ENCODE data around the gene CAMK1. TPM values are rescaled to one million over a fixed set of nuclear protein-coding genes. Genes with fewer than 3 reads are reported as not detected.

Gene CAMK1
- total RNA-seq, 1 experiment from 2014 or later: 19.7 TPM

DNA sequence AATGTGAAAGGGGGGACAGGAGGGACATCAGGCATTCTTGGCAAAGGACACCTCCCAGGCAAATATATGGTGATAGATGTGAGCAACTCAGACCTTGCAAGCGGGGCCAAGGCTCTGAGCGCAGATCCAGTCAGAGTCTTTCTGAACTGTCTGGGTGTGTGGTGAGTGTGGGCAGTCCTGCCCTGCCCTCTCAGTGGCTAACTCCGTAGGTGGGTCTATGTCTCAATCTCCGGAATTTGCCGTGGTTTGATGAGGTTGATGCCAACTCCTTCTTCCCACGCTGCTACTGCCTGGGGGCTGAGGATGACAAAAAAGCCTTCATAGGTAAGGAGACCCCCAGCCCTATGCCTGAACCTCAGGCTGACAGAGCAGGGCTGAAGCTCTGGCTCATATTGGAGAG, 47.7 kb upstream of the CAMK1 start:
- Histone ChIP-seq H3K36me3 (ENCODE audit: control insufficient read depth in 1 of 2, insufficient read depth in 2 of 2, low read length in 2 of 2) (peaks cover 2 to 6% of the 10 kb centered on the region in 2 experiments; a peak in 2 of 4 replicates), H3K4me3 (replicated peaks in 1 of 2; ENCODE audit: low read depth in 1 of 2, low read length in 2 of 2) (no peak overlapping the region), H4K20me1 (ENCODE audit: insufficient read depth) (no peaks in the 10 kb centered on the region), H3K9me2 (ENCODE audit: insufficient read depth) (no peaks in the 10 kb centered on the region), H3K4me2 (ENCODE audit: low read length) (no peak overlapping the region), H2AFZ (ENCODE audit: low read depth, low read length, poor library complexity, severe bottlenecking) (no peak overlapping the region), H3K9me3 (ENCODE audit: control insufficient read depth in 1 of 2, insufficient read depth in 1 of 2, low read depth in 1 of 2, low read length in 2 of 2) (no peaks in the 10 kb centered on the region), H3K4me1 (ENCODE audit: control insufficient read depth in 1 of 2, insufficient read depth in 2 of 2, low read length in 2 of 2) (no peaks in the 10 kb centered on the region), H3K27me3 (ENCODE audit: insufficient read depth, low read length) (no peaks in the 10 kb centered on the region), H3K9ac (ENCODE audit: low read length) (no peak overlapping the region), H3K79me2 (ENCODE audit: insufficient read depth, low read length) (no peaks in the 10 kb centered on the region), H3K27ac (ENCODE audit: low read depth, low read length) (no peak overlapping the region)
- BruUV-seq (replicated peaks): no TSS peak
- TF ChIP-seq ZNF274 (IDR thresholded peaks at IDR 0.05; ENCODE audit: low read depth, low read length) (no peak), POLR2AphosphoS5 (IDR thresholded peaks at IDR 0.05; ENCODE audit: low read depth, low read length) (no peak), SRF (IDR thresholded peaks at IDR 0.05; ENCODE audit: low read depth) (no peak)
- TF ChIP-seq, protein P1, sequence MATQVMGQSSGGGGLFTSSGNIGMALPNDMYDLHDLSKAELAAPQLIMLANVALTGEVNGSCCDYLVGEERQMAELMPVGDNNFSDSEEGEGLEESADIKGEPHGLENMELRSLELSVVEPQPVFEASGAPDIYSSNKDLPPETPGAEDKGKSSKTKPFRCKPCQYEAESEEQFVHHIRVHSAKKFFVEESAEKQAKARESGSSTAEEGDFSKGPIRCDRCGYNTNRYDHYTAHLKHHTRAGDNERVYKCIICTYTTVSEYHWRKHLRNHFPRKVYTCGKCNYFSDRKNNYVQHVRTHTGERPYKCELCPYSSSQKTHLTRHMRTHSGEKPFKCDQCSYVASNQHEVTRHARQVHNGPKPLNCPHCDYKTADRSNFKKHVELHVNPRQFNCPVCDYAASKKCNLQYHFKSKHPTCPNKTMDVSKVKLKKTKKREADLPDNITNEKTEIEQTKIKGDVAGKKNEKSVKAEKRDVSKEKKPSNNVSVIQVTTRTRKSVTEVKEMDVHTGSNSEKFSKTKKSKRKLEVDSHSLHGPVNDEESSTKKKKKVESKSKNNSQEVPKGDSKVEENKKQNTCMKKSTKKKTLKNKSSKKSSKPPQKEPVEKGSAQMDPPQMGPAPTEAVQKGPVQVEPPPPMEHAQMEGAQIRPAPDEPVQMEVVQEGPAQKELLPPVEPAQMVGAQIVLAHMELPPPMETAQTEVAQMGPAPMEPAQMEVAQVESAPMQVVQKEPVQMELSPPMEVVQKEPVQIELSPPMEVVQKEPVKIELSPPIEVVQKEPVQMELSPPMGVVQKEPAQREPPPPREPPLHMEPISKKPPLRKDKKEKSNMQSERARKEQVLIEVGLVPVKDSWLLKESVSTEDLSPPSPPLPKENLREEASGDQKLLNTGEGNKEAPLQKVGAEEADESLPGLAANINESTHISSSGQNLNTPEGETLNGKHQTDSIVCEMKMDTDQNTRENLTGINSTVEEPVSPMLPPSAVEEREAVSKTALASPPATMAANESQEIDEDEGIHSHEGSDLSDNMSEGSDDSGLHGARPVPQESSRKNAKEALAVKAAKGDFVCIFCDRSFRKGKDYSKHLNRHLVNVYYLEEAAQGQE (IDR thresholded peaks at IDR 0.05; ENCODE audit: low read depth): no peak
- ChIA-PET RAD21 (ENCODE audit: low non-redundant PET in 1 of 2, low total read pairs in 2 of 2, uncharacterized antibody in 2 of 2, unreplicated experiment in 2 of 2) (no interaction called here), POLR2A (no interaction called here), CTCF (interaction anchor here (1.2 kb wide), 1 partner anchor 9 kb away, joined by 4 read pairs; no protein-coding TSS in a partner anchor)
- intact Hi-C loops (cut with micrococcal nuclease): no loop called here
- DNase-seq (ENCODE audit: low read depth, low spot score) (no peak), ATAC-seq (no peak)

DNA sequence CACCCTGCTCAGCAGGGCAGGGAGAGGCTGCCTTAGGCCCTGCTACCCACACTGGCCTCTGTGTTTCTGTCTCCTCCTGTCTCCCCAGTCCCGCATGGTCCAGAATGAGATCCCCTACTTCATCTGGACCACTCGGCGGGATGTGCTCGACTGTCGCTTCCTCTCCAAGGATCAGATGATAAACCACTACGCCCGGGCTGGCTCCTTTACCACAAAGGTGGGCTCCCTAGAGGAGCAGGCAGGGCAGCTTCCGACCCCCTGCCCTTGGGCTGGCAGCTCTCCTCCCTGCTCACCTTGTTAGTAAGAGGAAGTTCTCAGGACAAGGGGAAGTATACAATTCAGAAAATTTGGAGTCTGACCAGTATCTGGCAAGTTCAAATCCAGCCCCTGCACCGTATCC, 46.2 kb upstream of the CAMK1 start:
- ATAC-seq: no peak

More for the DNA sequence above, 46.2 kb upstream of the CAMK1 start:
- Histone ChIP-seq H3K36me3 (ENCODE audit: control insufficient read depth in 1 of 2, insufficient read depth in 2 of 2, low read length in 2 of 2) (peaks cover 2 to 6% of the 10 kb centered on the region in 2 experiments; a peak in 2 of 4 replicates), H3K9me2 (ENCODE audit: insufficient read depth) (no peaks in the 10 kb centered on the region), H3K27me3 (ENCODE audit: insufficient read depth, low read length) (no peaks in the 10 kb centered on the region), H3K4me1 (ENCODE audit: control insufficient read depth in 1 of 2, insufficient read depth in 2 of 2, low read length in 2 of 2) (no peaks in the 10 kb centered on the region), H2AFZ (ENCODE audit: low read depth, low read length, poor library complexity, severe bottlenecking) (no peak overlapping the region), H3K9ac (ENCODE audit: low read length) (no peak overlapping the region), H3K9me3 (ENCODE audit: control insufficient read depth in 1 of 2, insufficient read depth in 1 of 2, low read depth in 1 of 2, low read length in 2 of 2) (no peaks in the 10 kb centered on the region), H3K4me2 (ENCODE audit: low read length) (no peak overlapping the region), H3K79me2 (ENCODE audit: insufficient read depth, low read length) (no peaks in the 10 kb centered on the region), H3K27ac (ENCODE audit: low read depth, low read length) (no peak overlapping the region), H3K4me3 (replicated peaks in 1 of 2; ENCODE audit: low read depth in 1 of 2, low read length in 2 of 2) (no peak overlapping the region), H4K20me1 (ENCODE audit: insufficient read depth) (no peaks in the 10 kb centered on the region)
- DNase-seq (ENCODE audit: low read depth, low spot score): no peak
- no TSS peak for BruUV-seq (replicated peaks)
- RAD21 ChIA-PET (ENCODE audit: low non-redundant PET in 1 of 2, low total read pairs in 2 of 2, uncharacterized antibody in 2 of 2, unreplicated experiment in 2 of 2): no interaction called here
- intact Hi-C loops (cut with micrococcal nuclease): no loop called here
- POLR2A ChIA-PET: no interaction called here
- CTCF ChIA-PET: no interaction called here
- TF ChIP-seq SIN3A (IDR thresholded peaks at IDR 0.05; ENCODE audit: low read depth): no peak
- TF ChIP-seq ELF1 (IDR thresholded peaks at IDR 0.05; ENCODE audit: borderline replicate concordance, low read depth): no peak
